ENCODE data around the gene ULK3. TPM values are rescaled to one million over a fixed set of nuclear protein-coding genes. Genes with fewer than 3 reads are reported as not detected.

Gene ULK3
- total and polyA plus RNA-seq, 10 of the 15 experiments (the other 5 are each of a cell fraction or from before 2014, with no cell fraction given): 0.64 to 38.8 (median 27.1) TPM

DNA sequence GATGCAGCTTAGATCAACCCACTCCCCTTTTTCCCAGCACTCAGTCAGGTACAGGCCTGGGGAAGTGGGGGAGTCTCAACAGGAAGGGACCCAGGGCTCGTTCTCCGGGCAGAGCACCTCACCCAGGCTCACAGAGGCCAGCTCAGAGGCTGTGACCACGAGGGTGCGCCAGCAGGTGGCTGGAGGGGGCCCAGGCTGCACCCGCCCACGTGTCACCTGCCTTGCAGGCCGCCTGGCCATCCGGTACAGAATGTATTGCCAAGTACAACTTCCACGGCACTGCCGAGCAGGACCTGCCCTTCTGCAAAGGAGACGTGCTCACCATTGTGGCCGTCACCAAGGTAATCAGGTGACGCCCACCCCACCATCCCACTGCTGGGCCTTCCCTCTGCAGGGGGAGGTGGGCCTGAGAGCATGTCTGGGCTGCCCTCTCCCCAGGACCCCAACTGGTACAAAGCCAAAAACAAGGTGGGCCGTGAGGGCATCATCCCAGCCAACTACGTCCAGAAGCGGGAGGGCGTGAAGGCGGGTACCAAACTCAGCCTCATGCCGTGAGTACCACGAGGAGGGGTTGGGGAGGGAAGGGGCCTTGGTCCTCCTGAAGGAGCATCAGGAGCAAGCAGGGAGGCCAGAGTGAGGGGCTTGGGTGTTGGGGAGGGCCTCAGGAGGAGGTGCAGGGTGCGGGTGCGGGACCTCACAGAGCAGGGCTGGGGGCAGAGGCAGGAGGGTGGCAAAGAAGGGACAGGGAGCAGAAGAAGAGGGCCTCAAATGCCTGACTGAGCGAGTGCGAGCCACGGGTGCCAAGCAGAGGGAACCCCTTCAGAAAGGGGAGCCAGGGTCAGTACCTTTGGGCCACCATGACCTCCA lies 44.3 kb downstream of the ULK3 start (continued):
- TF ChIP-seq, protein P1, sequence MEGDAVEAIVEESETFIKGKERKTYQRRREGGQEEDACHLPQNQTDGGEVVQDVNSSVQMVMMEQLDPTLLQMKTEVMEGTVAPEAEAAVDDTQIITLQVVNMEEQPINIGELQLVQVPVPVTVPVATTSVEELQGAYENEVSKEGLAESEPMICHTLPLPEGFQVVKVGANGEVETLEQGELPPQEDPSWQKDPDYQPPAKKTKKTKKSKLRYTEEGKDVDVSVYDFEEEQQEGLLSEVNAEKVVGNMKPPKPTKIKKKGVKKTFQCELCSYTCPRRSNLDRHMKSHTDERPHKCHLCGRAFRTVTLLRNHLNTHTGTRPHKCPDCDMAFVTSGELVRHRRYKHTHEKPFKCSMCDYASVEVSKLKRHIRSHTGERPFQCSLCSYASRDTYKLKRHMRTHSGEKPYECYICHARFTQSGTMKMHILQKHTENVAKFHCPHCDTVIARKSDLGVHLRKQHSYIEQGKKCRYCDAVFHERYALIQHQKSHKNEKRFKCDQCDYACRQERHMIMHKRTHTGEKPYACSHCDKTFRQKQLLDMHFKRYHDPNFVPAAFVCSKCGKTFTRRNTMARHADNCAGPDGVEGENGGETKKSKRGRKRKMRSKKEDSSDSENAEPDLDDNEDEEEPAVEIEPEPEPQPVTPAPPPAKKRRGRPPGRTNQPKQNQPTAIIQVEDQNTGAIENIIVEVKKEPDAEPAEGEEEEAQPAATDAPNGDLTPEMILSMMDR (IDR thresholded peaks at IDR 0.05 in 2 of 3, conservative IDR thresholded peaks at IDR 0.05 in 1 of 3; ENCODE audit: control insufficient read depth in 2 of 3, extremely low read depth in 1 of 3, insufficient read depth in 1 of 3, low read depth in 3 of 3, low read length in 3 of 3): peak; percentile 21 to 50 (median 43); a peak in 3 of 6 replicates
- TF ChIP-seq NR2F1 (conservative IDR thresholded peaks at IDR 0.05): 0 out of 2 replicates have a peak, but pooled peaks have one; percentile 9
- TF ChIP-seq, protein P2, sequence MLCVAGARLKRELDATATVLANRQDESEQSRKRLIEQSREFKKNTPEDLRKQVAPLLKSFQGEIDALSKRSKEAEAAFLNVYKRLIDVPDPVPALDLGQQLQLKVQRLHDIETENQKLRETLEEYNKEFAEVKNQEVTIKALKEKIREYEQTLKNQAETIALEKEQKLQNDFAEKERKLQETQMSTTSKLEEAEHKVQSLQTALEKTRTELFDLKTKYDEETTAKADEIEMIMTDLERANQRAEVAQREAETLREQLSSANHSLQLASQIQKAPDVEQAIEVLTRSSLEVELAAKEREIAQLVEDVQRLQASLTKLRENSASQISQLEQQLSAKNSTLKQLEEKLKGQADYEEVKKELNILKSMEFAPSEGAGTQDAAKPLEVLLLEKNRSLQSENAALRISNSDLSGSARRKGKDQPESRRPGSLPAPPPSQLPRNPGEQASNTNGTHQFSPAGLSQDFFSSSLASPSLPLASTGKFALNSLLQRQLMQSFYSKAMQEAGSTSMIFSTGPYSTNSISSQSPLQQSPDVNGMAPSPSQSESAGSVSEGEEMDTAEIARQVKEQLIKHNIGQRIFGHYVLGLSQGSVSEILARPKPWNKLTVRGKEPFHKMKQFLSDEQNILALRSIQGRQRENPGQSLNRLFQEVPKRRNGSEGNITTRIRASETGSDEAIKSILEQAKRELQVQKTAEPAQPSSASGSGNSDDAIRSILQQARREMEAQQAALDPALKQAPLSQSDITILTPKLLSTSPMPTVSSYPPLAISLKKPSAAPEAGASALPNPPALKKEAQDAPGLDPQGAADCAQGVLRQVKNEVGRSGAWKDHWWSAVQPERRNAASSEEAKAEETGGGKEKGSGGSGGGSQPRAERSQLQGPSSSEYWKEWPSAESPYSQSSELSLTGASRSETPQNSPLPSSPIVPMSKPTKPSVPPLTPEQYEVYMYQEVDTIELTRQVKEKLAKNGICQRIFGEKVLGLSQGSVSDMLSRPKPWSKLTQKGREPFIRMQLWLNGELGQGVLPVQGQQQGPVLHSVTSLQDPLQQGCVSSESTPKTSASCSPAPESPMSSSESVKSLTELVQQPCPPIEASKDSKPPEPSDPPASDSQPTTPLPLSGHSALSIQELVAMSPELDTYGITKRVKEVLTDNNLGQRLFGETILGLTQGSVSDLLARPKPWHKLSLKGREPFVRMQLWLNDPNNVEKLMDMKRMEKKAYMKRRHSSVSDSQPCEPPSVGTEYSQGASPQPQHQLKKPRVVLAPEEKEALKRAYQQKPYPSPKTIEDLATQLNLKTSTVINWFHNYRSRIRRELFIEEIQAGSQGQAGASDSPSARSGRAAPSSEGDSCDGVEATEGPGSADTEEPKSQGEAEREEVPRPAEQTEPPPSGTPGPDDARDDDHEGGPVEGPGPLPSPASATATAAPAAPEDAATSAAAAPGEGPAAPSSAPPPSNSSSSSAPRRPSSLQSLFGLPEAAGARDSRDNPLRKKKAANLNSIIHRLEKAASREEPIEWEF (IDR thresholded peaks at IDR 0.05; ENCODE audit: insufficient replicate concordance, low read depth, low read length): no peak
- peak in 1 of 2 experiments; percentile 88; a peak in 2 of 3 replicates for TF ChIP-seq EGR1 (IDR thresholded peaks at IDR 0.05; ENCODE audit: borderline replicate concordance in 1 of 2, low read depth in 2 of 2, low read length in 2 of 2)
- TF ChIP-seq IKZF1 (conservative IDR thresholded peaks at IDR 0.05): peak; percentile 59
- no peak for TF ChIP-seq HDGF (IDR thresholded peaks at IDR 0.05)
- no peak for TF ChIP-seq CREB1 (IDR thresholded peaks at IDR 0.05; ENCODE audit: low read depth)
- peak; percentile 44; the same call in 1 of the 2 replicates for TF ChIP-seq BACH1 (IDR thresholded peaks at IDR 0.05; ENCODE audit: borderline replicate concordance)
- TF ChIP-seq ZNF622 (IDR thresholded peaks at IDR 0.05): no peak
- peak; percentile 11; the same call in 1 of the 2 replicates for TF ChIP-seq PAX5 (IDR thresholded peaks at IDR 0.05; ENCODE audit: borderline replicate concordance, low read depth, low read length)
- TF ChIP-seq, protein P3, sequence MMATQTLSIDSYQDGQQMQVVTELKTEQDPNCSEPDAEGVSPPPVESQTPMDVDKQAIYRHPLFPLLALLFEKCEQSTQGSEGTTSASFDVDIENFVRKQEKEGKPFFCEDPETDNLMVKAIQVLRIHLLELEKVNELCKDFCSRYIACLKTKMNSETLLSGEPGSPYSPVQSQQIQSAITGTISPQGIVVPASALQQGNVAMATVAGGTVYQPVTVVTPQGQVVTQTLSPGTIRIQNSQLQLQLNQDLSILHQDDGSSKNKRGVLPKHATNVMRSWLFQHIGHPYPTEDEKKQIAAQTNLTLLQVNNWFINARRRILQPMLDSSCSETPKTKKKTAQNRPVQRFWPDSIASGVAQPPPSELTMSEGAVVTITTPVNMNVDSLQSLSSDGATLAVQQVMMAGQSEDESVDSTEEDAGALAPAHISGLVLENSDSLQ (IDR thresholded peaks at IDR 0.05): no peak
- no peak for TF ChIP-seq ASH2L (IDR thresholded peaks at IDR 0.05; ENCODE audit: borderline replicate concordance, low read depth)
- 0 out of 2 replicates have a peak, but pooled peaks have one; percentile 33 for TF ChIP-seq SMARCA5 (IDR thresholded peaks at IDR 0.05)
- no peak for TF ChIP-seq SREBF2 (IDR thresholded peaks at IDR 0.05; ENCODE audit: low read length)
- peak; percentile 70 for TF ChIP-seq POLR2A (IDR thresholded peaks at IDR 0.05; ENCODE audit: low read depth, low read length)
- peak; percentile 74 to 92; a peak in 3 of 4 replicates for TF ChIP-seq BHLHE40 (IDR thresholded peaks at IDR 0.05; ENCODE audit: borderline replicate concordance in 1 of 2, low read depth in 2 of 2, low read length in 1 of 2)
- peak; percentile 91 for TF ChIP-seq TCF12 (IDR thresholded peaks at IDR 0.05; ENCODE audit: low read depth, low read length)
- TF ChIP-seq MEF2A (IDR thresholded peaks at IDR 0.05; ENCODE audit: insufficient read depth, low read depth, low read length): no peak
- TF ChIP-seq, protein P4, sequence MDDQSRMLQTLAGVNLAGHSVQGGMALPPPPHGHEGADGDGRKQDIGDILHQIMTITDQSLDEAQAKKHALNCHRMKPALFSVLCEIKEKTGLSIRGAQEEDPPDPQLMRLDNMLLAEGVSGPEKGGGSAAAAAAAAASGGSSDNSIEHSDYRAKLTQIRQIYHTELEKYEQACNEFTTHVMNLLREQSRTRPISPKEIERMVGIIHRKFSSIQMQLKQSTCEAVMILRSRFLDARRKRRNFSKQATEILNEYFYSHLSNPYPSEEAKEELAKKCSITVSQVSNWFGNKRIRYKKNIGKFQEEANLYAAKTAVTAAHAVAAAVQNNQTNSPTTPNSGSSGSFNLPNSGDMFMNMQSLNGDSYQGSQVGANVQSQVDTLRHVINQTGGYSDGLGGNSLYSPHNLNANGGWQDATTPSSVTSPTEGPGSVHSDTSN (IDR thresholded peaks at IDR 0.05; ENCODE audit: insufficient replicate concordance, low read depth, low read length): no peak
- TF ChIP-seq FOXM1 (IDR thresholded peaks at IDR 0.05; ENCODE audit: low read depth, low read length): no peak

Data from GM12878 (cell line).